Measurements from ENCODE around the gene WEE1.
A peak's percentile ranks its signal among the peaks of the same experiment; 100 is the strongest.

WEE1 gene

GRCh38 chr11:9625728-9626127 lies 52.3 kb downstream of the WEE1 start:
- no peak for DNase-seq (ENCODE audit: low read depth, low spot score)
- no peak overlapping the region for H3K4me3 ChIP-seq (ENCODE audit: insufficient read length, low read depth)
- no peaks in the 10 kb centered on the region for H3K36me3 ChIP-seq (ENCODE audit: insufficient read depth, insufficient read length, low read length)
- TF ChIP-seq YY1 (IDR thresholded peaks at IDR 0.05; ENCODE audit: insufficient read depth, insufficient read length) (no peak), ZNF274 (IDR thresholded peaks at IDR 0.05; ENCODE audit: low read depth, low read length) (no peak), SUZ12 (IDR thresholded peaks at IDR 0.05; ENCODE audit: extremely low read depth, insufficient read depth, insufficient read length) (no peak)
- H3K4me1 ChIP-seq (ENCODE audit: insufficient read depth, insufficient read length): peaks cover 6% of the 10 kb centered on the region
- no peaks in the 10 kb centered on the region for H3K9me3 ChIP-seq (ENCODE audit: insufficient read depth, low read length)
- H3K27me3 ChIP-seq (ENCODE audit: insufficient read depth, insufficient read length): no peaks in the 10 kb centered on the region
- no peak overlapping the region for H3K9ac ChIP-seq (ENCODE audit: insufficient read length, low read depth)

GRCh38 chr11:9626496-9627394 lies 53.3 kb downstream of the WEE1 start:
- DNase-seq (ENCODE audit: low read depth, low spot score): peak; percentile 92

GRCh38 chr11:9629064-9629463 lies 55.6 kb downstream of the WEE1 start:
- TF ChIP-seq YY1 (IDR thresholded peaks at IDR 0.05; ENCODE audit: insufficient read depth, insufficient read length) (no peak), SUZ12 (IDR thresholded peaks at IDR 0.05; ENCODE audit: extremely low read depth, insufficient read depth, insufficient read length) (no peak), ZNF274 (IDR thresholded peaks at IDR 0.05; ENCODE audit: low read depth, low read length) (no peak)
- Histone ChIP-seq H3K36me3 (ENCODE audit: insufficient read depth, insufficient read length, low read length) (no peaks in the 10 kb centered on the region), H3K4me1 (ENCODE audit: insufficient read depth, insufficient read length) (peaks cover 6% of the 10 kb centered on the region), H3K27me3 (ENCODE audit: insufficient read depth, insufficient read length) (no peaks in the 10 kb centered on the region), H3K9ac (ENCODE audit: insufficient read length, low read depth) (no peak overlapping the region), H3K9me3 (ENCODE audit: insufficient read depth, low read length) (no peaks in the 10 kb centered on the region), H3K4me3 (ENCODE audit: insufficient read length, low read depth) (no peak overlapping the region)
- no peak for DNase-seq (ENCODE audit: low read depth, low spot score)

More at GRCh38 chr11:9626496-9627394, 53.3 kb downstream of the WEE1 start:
- Histone ChIP-seq H3K4me3 (ENCODE audit: insufficient read length, low read depth) (peak overlapping the region; percentile 3), H3K27me3 (ENCODE audit: insufficient read depth, insufficient read length) (no peaks in the 10 kb centered on the region), H3K9ac (ENCODE audit: insufficient read length, low read depth) (peak overlapping the region; percentile 45), H3K36me3 (ENCODE audit: insufficient read depth, insufficient read length, low read length) (no peaks in the 10 kb centered on the region), H3K9me3 (ENCODE audit: insufficient read depth, low read length) (no peaks in the 10 kb centered on the region), H3K4me1 (ENCODE audit: insufficient read depth, insufficient read length) (peaks cover 6% of the 10 kb centered on the region)
- TF ChIP-seq ZNF274 (IDR thresholded peaks at IDR 0.05; ENCODE audit: low read depth, low read length) (no peak), SUZ12 (IDR thresholded peaks at IDR 0.05; ENCODE audit: extremely low read depth, insufficient read depth, insufficient read length) (no peak), YY1 (IDR thresholded peaks at IDR 0.05; ENCODE audit: insufficient read depth, insufficient read length) (no peak)

- Histone ChIP-seq H3K9ac (ENCODE audit: insufficient read length, low read depth) (no peak overlapping the region), H3K4me1 (ENCODE audit: insufficient read depth, insufficient read length) (no peaks in the 10 kb centered on the region), H3K9me3 (ENCODE audit: insufficient read depth, low read length) (no peaks in the 10 kb centered on the region), H3K27me3 (ENCODE audit: insufficient read depth, insufficient read length) (no peaks in the 10 kb centered on the region), H3K4me3 (ENCODE audit: insufficient read length, low read depth) (no peak overlapping the region), H3K36me3 (ENCODE audit: insufficient read depth, insufficient read length, low read length) (no peaks in the 10 kb centered on the region)
- TF ChIP-seq SUZ12 (IDR thresholded peaks at IDR 0.05; ENCODE audit: extremely low read depth, insufficient read depth, insufficient read length) (no peak), ZNF274 (IDR thresholded peaks at IDR 0.05; ENCODE audit: low read depth, low read length) (no peak), YY1 (IDR thresholded peaks at IDR 0.05; ENCODE audit: insufficient read depth, insufficient read length) (no peak)
- no peak for DNase-seq (ENCODE audit: low read depth, low spot score)
Observed at GRCh38 chr11:9633679-9634078, 60.2 kb downstream of the WEE1 start.

GRCh38 chr11:9636691-9637090 lies 63.2 kb downstream of the WEE1 start:
- no peaks in the 10 kb centered on the region for H3K4me1 ChIP-seq (ENCODE audit: insufficient read depth, insufficient read length)
- no peak overlapping the region for H3K9ac ChIP-seq (ENCODE audit: insufficient read length, low read depth)
- H3K27me3 ChIP-seq (ENCODE audit: insufficient read depth, insufficient read length): no peaks in the 10 kb centered on the region
- no peak overlapping the region for H3K4me3 ChIP-seq (ENCODE audit: insufficient read length, low read depth)
- H3K36me3 ChIP-seq (ENCODE audit: insufficient read depth, insufficient read length, low read length): no peaks in the 10 kb centered on the region
- DNase-seq (ENCODE audit: low read depth, low spot score): no peak
- no peaks in the 10 kb centered on the region for H3K9me3 ChIP-seq (ENCODE audit: insufficient read depth, low read length)
- TF ChIP-seq SUZ12 (IDR thresholded peaks at IDR 0.05; ENCODE audit: extremely low read depth, insufficient read depth, insufficient read length): no peak
- TF ChIP-seq ZNF274 (IDR thresholded peaks at IDR 0.05; ENCODE audit: low read depth, low read length): no peak
- TF ChIP-seq YY1 (IDR thresholded peaks at IDR 0.05; ENCODE audit: insufficient read depth, insufficient read length): no peak

GRCh38 chr11:9639099-9639498 lies 65.6 kb downstream of the WEE1 start:
- no peak for DNase-seq (ENCODE audit: low read depth, low spot score)
- Histone ChIP-seq H3K9ac (ENCODE audit: insufficient read length, low read depth) (no peak overlapping the region), H3K36me3 (ENCODE audit: insufficient read depth, insufficient read length, low read length) (no peaks in the 10 kb centered on the region), H3K9me3 (ENCODE audit: insufficient read depth, low read length) (no peaks in the 10 kb centered on the region), H3K4me1 (ENCODE audit: insufficient read depth, insufficient read length) (no peaks in the 10 kb centered on the region), H3K27me3 (ENCODE audit: insufficient read depth, insufficient read length) (no peaks in the 10 kb centered on the region), H3K4me3 (ENCODE audit: insufficient read length, low read depth) (no peak overlapping the region)
- TF ChIP-seq SUZ12 (IDR thresholded peaks at IDR 0.05; ENCODE audit: extremely low read depth, insufficient read depth, insufficient read length) (no peak), YY1 (IDR thresholded peaks at IDR 0.05; ENCODE audit: insufficient read depth, insufficient read length) (no peak), ZNF274 (IDR thresholded peaks at IDR 0.05; ENCODE audit: low read depth, low read length) (no peak)
